CD4-positive, alpha-beta T cell treated with Interleukin-12 subunit alpha and Interleukin-12 subunit beta, for 1 hour (primary cell): Measurements from ENCODE around the gene PRDM4.

Experiments used
- DNase-seq: peaks from one replicate; pipeline ENCODE4 v3.0.0-alpha.2; 2020

The PRDM4 gene

GRCh38 chr12:107760809-107761501 is at the start of gene PRDM4:
PRDM4 (minus strand) TSS chr12:107761137; CDS start chr12:107760515, 622 bp downstream.
- peak; percentile 93 for DNase-seq

GRCh38 chr12:107807471-107808150 is 46.7 kb upstream of the PRDM4 start:
- no peak for DNase-seq

- DNase-seq, result no peak
These were observed 44.7 kb upstream of the PRDM4 start for GRCh38 chr12:107805488-107806180.

- DNase-seq, result no peak
These were observed 42.2 kb upstream of the PRDM4 start for GRCh38 chr12:107803092-107803491.

GRCh38 chr12:107801150-107801549 is 40.2 kb upstream of the PRDM4 start:
- no peak for DNase-seq

GRCh38 chr12:107798580-107798979 is 37.6 kb upstream of the PRDM4 start:
- no peak for DNase-seq

- DNase-seq, result no peak
These were observed 33.5 kb upstream of the PRDM4 start for GRCh38 chr12:107794451-107794850.

- DNase-seq, result no peak
These were observed 30.6 kb upstream of the PRDM4 start for GRCh38 chr12:107791465-107792089.

GRCh38 chr12:107788690-107789458 is 27.9 kb upstream of the PRDM4 start:
- DNase-seq, result no peak

- DNase-seq, result no peak
These were observed 27.3 kb upstream of the PRDM4 start for GRCh38 chr12:107788281-107788680.

GRCh38 chr12:107783406-107784376 is 22.8 kb upstream of the PRDM4 start:
- DNase-seq, result no peak

GRCh38 chr12:107782067-107782466 is 21.1 kb upstream of the PRDM4 start:
- DNase-seq, result no peak

GRCh38 chr12:107780298-107780697 is 19.4 kb upstream of the PRDM4 start:
- DNase-seq, result no peak

- no peak for DNase-seq
These were observed 18.3 kb upstream of the PRDM4 start for GRCh38 chr12:107779077-107779831.

- no peak for DNase-seq
These were observed 17.6 kb upstream of the PRDM4 start for GRCh38 chr12:107778383-107779025.

GRCh38 chr12:107776171-107776570 is 15.2 kb upstream of the PRDM4 start:
- no peak for DNase-seq

- DNase-seq, result no peak
These were observed 14.3 kb upstream of the PRDM4 start for GRCh38 chr12:107775093-107775721.

GRCh38 chr12:107774349-107775029 is 13.6 kb upstream of the PRDM4 start, which contains the start of gene ASCL4:
ASCL4 (plus strand) TSS chr12:107774704; CDS start chr12:107775219, 515 bp downstream.
- no peak for DNase-seq

GRCh38 chr12:107767466-107767865 is 6.5 kb upstream of the PRDM4 start:
- DNase-seq, result no peak
